SKM-1 treated with dmso at 0.1 percent for 144 hours (cell line): Measurements from ENCODE around the gene NFIB.

ENCODE experiments used
- DNase-seq: peaks from one replicate; lab custom pipeline; 2025; ENCODE audit not compliant: unreplicated experiment; lab: John Stamatoyannopoulos, UW

The NFIB gene

DNA sequence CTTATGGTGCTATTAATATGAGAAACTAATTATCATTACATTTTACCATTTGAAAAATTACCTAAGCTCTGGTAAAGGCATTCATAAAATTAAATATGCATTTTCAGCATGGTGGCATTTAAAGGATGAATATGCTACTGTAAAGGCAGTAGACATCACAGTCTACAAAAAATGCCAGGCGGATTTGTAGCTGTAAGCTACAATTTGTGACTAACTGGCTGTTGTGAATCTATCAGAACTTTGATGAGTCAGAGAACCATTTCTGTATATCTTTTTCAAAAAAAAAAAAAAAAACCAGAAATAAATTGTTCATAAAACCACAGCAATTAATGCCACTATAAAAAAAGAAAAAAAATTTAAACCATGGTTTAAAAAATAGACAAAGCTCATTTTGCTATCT lies 186.3 kb downstream of the NFIB start:
- DNase-seq = no peak

DNA sequence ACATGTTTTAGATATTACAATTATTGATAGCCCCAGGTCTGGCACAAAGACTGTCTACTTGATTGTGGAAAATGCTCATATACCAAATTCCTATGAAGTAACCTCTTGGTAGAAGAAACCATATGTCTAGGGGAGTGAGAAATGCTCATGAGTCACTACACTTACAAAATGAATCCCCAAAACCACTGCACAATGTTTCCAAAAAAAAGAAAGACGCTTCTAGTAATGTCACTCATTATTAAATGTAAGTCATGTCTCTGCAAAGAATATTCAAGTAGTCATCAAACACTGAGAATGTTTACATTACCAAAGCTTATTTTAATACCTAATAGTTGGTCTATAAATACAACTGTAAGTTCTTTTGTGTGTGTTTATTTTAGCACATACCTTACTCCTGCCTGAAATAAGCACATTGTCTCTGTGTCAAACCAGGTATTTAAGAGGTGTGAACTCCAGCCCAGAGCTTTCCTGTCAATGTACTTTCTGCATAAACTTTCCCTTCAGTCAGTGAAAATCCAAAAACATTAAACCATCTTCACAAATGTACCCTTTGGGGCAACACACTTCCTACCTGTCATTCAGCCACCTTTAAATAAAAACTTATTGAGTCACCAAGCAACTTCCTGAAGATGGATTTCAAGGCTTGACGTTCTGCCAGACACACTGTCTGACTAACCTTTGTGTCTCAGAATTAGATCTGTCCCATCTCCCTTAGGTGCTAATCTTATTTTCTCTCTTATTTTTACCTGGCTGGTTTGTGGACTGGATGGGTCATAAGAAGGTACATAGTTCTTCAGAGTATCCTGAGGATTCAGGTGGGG lies 194.0 kb downstream of the NFIB start:
- no peak for DNase-seq

DNA sequence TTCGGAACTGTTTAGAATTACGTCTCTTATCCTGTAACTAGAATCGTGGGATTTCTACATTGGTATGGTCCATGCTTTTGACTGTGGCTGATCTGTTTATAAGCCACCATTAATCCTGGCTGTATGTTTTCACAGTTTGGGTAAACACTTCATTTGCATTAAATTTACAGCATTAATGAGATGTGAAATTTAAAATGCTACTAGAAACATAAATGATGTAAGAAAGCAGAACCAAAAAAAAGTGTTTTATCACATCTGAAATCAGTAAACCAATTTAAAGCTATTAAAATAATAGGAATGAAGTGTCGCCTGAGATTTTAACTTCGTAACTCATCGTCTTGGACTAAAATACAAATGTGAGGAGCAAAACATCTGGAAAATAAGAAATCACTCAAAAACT lies 201.7 kb downstream of the NFIB start:
- DNase-seq = no peak

DNA sequence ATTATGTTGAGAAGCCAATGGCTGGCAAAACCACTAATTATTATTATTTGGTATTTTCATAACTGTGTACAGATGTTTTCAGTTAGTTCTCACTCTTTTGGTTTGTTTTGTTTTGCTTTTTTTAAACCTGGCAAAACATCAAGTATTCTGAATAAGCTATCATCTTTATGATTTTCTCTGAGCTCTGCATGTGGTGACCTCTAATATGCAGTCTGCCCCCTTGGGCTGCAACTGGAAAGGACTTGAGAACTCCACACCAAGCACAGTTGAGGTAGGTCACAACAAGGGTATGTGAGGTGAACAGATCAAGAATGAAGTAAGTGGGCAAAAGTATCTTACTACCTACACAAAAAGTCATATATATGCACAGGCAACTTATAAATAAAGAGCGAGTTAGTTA lies 202.2 kb downstream of the NFIB start:
- DNase-seq = no peak

DNA sequence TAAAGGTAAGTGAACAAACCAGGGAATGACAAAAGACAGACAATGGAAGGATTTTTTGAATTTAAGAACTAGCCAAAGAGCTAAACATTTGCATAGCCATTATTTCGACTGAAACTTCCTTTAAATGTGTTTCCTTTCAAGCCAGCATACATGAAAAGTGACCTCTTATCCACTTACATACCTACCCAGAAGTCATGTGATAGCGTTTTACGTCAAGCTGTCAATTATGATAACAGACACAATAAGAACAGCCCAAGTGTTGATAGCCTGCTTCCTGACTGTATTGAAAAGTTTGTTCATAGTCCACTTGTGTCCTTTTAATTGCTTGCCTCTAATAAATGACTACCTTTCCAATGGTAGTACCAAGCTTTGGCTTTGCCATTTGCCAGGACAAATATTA lies 206.0 kb downstream of the NFIB start:
- DNase-seq = no peak

DNA sequence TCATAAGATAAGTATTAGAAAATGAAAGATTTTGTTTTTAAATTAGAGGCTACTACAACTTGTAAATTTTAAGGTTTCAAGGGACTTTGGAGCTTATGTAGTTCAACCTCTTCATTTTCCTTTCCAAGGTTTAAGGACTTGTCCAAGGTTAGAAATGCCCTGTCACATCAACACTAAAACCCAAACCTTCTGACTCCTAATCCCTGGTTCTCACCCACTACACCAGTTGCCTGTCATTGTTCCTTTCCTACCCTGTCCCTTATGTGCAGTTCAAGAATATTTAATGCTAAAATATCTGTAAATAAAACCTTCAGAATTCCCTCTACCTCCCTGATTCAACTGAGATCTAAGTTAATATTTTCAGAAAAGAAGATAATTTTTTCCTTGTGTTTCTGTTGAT lies 206.4 kb downstream of the NFIB start:
- no peak for DNase-seq

DNA sequence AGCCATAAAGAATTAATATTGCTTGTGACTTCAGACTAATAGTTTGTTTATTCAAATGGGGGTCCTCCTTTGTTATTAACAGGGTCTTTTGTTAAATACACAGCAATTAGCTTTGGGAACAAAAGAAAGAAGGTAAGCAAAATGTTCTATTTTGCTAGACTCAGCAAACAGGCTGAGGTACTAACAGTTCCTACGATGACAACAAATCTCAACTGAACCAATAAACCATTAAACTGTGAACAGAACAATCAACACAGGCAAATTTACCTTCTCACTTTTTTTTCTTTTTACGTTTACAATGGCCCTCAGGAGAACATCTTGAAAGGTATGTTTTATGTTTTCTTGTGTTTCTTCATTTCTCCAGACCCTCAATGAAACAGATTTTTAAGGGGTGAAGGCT lies 207.2 kb downstream of the NFIB start:
- DNase-seq = no peak

DNA sequence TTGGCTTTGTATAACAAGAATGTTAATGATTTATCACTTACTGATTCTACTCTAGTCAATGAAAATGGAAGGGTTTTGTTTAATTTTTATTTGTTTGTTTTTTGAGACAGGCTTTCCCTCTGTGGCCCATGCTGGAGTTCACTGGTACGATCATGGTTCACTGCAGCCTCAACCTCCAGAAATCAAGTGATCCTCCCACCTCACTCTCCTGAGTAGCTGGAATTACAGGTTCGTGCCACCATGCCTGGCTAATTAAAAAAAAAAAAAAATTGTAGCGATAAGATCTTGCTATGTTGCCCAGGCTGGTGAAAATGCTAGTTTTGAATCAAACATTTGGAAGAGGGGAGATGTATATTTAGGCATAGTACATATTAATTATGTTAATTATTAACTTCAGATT lies 209.4 kb downstream of the NFIB start:
- DNase-seq = no peak

DNA sequence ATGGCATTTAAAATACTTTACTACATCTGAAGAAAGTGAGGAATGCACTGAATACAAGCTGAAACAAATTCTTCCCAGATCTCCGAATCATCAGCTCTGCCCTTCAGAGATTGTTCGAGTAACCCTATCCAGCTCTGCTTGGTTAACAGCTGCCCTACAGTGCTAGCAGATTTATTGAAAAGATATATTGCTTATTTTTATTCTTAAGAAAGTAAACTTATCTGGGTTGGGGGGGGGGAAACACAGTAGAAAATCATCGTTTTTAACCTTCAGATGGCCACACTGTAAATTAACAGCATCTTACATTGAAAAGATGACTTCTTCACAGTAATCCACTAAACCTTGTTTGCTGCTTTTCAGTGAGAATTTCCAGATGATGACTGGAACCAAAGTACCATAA lies 210.8 kb downstream of the NFIB start:
- DNase-seq = no peak

DNA sequence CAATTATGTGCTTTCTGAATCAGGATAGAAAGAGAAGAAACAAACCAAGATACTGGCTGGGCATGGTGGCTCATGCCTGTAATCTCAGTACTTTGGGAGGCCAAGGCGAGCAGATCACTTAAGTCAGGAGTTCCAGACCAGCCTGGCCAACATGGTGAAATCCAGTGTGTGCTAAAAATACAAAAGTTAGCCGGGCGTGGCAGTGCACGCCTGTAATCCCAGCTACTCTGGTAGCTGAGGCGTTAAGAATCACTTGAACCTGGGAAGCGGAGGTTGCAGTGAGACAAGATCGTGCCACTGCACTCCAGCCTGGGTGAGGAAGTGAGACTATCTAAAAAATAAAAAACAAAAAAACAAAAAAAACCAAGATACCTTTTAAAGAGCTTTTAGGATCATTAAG lies 214.2 kb downstream of the NFIB start:
- DNase-seq = no peak

DNA sequence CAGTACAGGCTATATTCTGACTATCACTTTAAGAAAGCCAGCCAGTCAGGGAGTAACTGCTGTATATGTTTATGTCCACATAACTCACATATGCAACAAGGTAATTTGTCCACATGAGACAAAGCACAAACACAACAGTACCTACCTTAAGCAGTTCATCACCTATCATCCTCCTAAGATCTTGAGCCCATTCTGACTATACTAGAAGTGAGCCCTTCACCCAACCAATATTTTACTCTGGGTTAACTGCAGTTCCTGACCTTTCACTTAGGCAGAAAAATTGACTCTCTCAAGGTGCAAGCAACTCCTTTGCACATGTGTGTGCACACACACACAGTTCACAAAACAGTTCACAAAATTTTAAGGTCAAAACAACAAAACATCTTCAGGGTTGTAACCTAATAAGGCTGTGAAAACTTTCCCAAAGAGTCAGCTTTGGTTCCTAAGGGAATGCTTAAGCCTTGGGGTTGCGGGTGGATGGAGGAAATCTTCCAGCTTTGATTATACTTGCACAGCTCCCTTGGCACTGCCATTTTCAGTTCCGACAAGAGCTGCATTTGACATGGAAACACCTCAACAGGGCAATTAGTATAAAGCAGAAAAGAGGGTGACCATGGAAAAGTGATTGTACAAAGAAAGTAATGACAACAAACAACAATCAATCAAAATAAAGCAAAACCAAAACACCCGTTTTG lies 215.3 kb downstream of the NFIB start:
- DNase-seq = no peak

DNA sequence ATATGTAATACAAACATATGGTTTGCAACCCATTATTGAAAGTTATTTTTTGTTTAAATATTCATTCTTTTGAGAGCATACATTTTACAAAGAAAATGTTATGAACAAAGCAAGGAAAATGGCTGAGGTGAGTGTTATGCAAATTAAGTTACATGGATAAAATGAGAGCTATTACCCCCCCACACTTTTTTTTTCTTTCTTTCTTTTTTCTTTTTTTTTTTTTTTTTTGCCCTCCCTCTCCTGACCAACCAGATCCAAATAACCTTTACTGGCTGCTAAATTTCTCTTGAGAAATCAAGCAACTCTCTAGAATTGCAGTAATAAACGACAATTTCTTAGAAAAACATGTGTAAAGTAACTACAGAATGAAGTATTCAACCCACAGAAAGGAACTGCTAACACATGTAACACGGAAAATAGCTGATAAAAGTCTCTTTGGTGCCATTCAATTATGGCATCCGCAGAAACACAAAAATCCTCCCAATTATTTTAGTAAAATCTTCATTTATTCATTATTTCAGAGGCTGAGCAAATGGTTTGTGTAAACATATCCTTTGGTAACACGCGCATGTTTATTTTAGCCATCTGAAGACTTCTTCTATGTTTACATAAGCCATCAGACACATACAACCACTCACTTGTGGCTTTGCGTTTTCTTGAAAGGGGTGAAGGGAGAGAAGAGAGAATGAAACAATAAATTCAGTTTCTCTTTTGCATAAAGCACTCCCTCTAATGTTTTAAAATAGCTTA lies 216.1 kb downstream of the NFIB start:
- DNase-seq = no peak

DNA sequence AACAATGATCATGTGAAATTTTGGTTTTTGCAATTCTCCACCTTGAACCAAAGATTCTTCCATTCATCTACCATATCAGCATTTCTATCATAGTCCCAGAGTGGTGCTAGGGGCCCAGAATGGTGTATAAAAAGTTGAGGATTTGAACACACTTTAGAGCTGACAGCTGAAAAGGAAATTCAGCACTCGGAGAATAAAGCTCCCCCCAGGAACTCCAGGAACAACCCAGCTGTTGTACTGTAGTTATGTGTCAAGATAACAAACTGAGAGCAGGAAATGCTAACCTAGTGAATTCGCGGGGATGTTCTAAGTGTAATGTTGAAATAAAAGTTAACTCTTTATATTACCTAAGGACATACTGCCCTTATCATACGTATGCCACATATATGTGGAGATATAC lies 216.7 kb downstream of the NFIB start:
- DNase-seq = no peak

DNA sequence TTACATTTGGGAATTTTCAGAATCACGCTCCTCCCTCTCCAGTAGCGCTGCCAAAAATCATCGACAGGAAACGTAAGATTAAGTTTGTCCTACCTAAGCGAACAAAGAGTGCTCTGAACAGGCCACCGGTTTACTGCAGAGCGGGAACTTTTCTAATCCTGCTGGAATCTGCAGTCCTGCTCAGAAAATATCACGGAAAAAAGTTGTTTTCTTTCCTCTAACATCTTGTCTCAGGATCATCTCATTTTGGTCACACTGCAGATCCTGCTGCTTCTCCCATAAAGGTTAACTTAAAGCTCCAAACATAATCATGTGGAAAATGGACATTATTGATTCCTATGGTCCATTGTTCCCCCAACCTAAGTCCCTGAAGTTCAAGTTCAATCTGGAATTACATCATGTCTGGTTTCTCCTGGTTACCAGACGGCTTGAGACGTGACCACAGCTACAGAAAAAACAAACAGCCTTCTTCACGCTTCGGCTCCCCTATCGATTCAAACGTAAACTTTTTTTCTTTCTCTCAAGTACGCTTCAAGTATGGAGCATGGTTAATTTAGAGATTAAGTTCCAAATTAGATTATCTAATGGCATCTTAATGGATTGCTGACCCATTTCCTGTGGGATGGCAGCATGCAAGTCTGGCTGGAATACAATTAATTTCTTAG lies 217.6 kb downstream of the NFIB start:
- no peak for DNase-seq

DNA sequence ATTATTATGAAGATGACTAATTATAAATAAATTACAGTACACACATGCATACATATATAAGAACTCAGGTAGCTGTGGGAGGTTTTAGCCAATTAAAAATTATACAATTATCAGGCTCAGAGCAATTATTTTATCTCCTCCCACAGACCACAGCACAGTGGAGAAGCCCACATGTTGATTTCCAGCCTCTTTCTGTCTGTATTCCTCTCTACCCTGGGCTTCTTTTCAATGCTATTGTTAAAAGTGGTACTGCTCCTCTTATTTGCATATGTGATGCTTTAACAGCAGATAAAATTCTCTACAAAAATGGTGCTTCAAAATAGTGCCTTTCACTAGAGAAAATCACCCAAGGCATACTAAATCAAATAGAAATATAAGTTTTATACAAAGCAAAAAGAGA lies 218.7 kb downstream of the NFIB start:
- no peak for DNase-seq

DNA sequence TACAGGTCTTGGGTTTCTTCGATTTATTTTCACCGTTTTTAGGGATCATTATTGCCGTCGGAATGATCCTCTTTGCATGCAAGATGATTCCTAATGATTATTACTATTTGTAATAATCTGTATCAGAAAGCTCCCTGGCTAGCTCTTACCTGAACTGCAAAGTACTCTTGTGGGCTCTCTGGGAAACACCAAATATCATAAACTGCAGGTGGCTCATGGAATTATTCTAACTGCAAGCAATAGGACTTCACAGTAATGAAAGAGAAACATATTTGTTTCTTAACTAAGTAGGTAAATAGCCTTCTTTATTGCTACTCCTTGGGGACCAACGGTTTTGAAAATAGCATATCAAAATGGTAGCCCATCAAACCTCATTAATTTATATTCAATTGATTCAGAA lies 219.4 kb downstream of the NFIB start:
- no peak for DNase-seq

DNA sequence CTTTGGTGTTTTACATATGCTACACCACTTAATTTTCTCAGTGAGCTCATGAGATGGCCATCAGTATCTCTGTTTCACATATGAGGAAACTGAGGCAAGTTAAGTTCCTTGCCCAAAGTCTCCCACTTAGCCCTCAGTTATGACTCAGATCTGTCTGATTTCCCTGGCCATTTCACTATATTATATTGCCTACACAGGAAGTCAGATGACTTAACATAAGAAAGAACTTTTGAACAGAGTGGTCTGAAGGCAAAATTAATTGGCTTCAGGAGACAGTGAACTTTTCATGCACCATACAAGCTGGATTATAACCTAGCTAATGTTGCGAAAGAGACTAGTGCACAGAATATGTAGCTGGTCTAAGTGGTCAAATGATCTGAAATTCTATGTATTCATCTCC lies 221.6 kb downstream of the NFIB start:
- DNase-seq = no peak

DNA sequence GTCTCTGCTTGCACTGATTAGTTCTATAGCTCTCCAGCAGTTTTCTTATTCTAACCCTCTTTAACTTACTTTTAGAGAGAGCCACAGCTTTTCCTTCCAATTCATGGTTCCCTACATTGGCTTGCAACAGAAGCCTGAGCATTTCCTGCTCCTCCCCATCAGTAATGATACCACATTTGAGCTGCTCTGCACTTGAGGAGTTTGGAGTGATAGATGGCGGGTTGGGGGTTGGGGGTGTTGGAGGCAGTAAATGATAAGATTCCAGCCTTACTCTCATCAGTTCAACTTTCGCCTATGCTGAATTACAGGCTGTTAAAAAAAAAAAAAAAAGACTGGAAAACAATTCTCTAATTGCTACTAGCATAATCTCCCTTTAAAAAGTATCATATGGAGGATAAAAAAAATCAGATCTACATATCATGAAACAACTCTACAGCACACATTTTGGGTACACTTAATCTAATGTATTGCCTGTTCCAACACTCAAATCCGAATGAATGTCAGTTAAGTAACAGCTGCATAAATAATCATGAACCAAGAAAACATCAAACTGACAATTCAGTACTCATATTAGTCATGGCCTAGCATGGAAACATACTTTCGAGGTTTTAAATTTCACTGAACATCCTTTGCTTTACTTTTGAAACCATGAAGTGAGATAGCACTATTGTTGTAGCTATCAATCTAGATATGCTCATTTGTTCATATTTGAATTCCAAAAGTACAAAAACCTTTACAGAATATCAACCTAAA lies 224.7 kb downstream of the NFIB start:
- DNase-seq = no peak

DNA sequence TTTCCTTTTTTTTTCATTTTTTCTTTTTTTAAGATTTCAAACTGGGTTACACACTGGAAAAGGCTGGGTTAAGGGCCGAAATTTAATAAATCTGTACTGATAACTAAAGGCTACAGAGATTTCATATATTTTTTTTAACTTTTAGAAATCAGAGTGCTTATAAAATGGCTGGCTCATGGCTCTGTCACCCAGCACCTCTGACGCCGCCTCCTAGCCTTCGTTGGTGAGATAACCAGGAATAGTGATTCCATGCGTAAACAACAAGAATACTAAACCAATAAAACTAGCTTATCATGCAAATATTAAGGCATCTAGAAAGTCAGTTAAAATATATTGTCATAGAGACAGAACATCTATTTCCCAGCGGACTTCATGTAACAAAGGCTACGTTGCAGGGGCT lies 226.4 kb downstream of the NFIB start:
- DNase-seq = no peak

DNA sequence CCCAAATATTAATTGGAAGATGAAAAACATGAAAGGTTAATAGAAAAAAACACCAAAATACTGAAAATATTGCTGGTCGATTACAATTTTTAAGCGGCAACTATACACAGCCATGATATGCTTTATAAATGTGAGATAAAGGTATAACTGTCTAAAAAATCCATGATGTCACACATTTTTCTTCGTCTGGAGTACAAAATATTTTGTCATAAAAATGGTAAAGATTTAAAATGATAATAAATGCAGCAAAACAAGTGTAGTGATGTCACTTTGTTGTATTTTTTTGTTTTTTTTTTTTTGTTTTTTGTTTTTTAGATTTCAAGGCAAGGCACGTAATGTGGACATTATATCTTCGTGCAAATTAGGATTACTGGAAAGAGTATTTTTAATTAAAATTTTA lies 227.4 kb downstream of the NFIB start:
- no peak for DNase-seq

DNA sequence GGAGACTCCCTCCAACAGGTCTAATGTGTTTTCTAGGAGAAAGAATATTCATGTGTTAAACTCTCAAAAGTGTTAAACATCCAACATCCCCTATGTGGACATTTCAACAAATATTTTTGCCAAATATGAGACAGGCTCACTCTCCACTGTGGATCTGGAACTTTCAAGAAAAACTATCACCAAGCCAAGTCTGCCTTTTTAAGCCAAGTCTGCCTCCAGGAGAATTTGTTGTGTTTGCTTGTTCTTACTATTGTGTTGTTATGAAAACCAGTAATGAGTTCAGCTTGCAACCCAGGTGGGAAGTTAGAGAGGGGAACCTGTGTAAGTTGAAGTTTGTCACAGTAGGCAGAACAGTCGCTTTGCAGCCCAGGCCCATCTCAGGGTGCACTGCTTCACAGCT lies 228.1 kb downstream of the NFIB start:
- DNase-seq = no peak
